IPS-20b (cell line): ENCODE results near the gene GXYLT2.
A peak's percentile ranks its signal among the peaks of the same experiment; 100 is the strongest.

Experiments used
- H3K27ac ChIP-seq: one replicate; pipeline ENCODE4 v1.5.1; 2013; ENCODE audit warnings: low read length
- H3K27me3 ChIP-seq: 2 replicates; pipeline ENCODE4 v1.6.1; 2013; ENCODE audit warnings: mild to moderate bottlenecking, low read length, inconsistent platforms; ENCODE audit not compliant: insufficient read depth
- H3K36me3 ChIP-seq: 2 replicates; pipeline ENCODE4 v1.6.1; 2013; ENCODE audit warnings: low read depth, mild to moderate bottlenecking, inconsistent platforms, low read length, moderate library complexity; ENCODE audit not compliant: insufficient read depth
- H3K4me1 ChIP-seq: 2 replicates; pipeline ENCODE4 v1.6.1; 2013; ENCODE audit warnings: mild to moderate bottlenecking, control low read depth, inconsistent platforms, low read length, moderate library complexity; ENCODE audit not compliant: insufficient read depth
- H3K4me3 ChIP-seq: 2 replicates; pipeline ENCODE4 v1.5.1; 2013; ENCODE audit warnings: mild to moderate bottlenecking, low read length, inconsistent platforms
- H3K9ac ChIP-seq: 2 replicates; pipeline ENCODE4 v1.6.1; 2013; ENCODE audit warnings: low read depth, mild to moderate bottlenecking, inconsistent platforms, low read length, moderate library complexity
- H3K9me3 ChIP-seq: 2 replicates; pipeline ENCODE4 v1.6.1; 2013; ENCODE audit warnings: mild to moderate bottlenecking, low read depth, low read length, inconsistent platforms; ENCODE audit not compliant: insufficient read depth

GXYLT2 gene, protein sequence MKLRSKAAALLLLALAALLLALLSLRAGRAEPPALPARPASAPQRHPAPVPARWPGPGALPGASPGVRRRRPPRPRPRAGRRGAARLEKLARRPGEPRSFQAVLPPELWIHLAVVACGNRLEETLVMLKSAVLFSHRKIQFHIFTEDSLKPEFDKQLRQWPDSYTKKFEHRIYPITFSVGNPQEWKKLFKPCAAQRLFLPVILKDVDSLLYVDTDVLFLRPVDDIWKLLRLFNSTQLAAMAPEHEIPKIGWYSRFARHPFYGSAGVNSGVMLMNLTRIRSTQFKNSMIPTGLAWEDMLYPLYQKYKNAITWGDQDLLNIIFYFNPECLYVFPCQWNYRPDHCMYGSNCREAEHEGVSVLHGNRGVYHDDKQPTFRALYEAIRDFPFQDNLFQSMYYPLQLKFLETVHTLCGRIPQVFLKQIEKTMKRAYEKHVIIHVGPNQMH

GRCh38 chr3:72887705-72888545 lies at the start of gene GXYLT2:
TSS of gene GXYLT2 (plus strand) at chr3:72888046. CDS start at chr3:72888234, 188 bp downstream.
- Histone ChIP-seq H3K4me3 (peak within 1 kb of the TSS; percentile 67), H3K9me3 (no peaks in the 10 kb centered on the region), H3K27me3 (peaks cover 84% of the 10 kb centered on the region), H3K9ac (peak within 1 kb of the TSS; percentile 4; the same call in 1 of the 2 replicates), H3K4me1 (peaks cover 15% of the 10 kb centered on the region), H3K27ac (no peak within 1 kb of the TSS), H3K36me3 (no peaks in the 10 kb centered on the region)

- Histone ChIP-seq H3K36me3 (peaks cover 46% of the 10 kb centered on the region), H3K4me1 (no peaks in the 10 kb centered on the region), H3K27ac (no peak overlapping the region), H3K27me3 (no peaks in the 10 kb centered on the region), H3K9ac (no peak overlapping the region; the same call in 1 of the 2 replicates), H3K9me3 (peaks cover 8% of the 10 kb centered on the region; the same call in 1 of the 2 replicates), H3K4me3 (no peak overlapping the region)
Measured at GRCh38 chr3:72839057-72839456, 48.8 kb upstream of the GXYLT2 start.

DNA sequence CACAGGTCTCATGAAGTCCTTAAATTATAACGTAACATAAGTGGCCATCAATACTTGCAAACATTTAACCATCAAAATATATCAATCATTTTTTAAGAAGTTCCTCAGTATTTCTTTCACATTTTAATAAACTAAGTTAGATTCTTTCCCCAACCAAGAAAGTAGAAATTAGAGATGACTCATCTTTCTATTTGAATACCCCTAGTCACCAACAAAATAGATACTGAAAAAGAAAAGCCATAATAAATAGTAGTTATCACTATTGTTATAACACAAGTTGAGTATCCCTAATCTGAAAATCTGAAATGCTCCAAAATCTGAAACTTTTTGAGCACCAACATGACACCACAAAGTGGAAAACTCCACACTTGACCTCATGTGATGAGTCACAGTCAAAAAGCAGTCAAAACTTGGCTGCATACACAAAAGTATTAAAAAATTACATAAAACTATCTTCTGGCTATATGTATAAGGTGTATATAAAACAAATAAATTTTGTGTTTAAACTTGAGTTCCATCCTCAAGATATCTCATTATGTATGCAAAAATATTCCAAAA lies 43.3 kb upstream of the GXYLT2 start:
- peaks cover 23% of the 10 kb centered on the region for H3K36me3 ChIP-seq
- no peak overlapping the region for H3K27ac ChIP-seq
- H3K4me1 ChIP-seq: 0 out of 2 replicates have a peak, but pooled peaks cover 6% of the 10 kb centered on the region

GRCh38 chr3:72846166-72846565 lies 41.7 kb upstream of the GXYLT2 start:
- no peak overlapping the region for H3K27ac ChIP-seq
- H3K9me3 ChIP-seq: peaks cover 8% of the 10 kb centered on the region; the same call in 1 of the 2 replicates
- H3K4me1 ChIP-seq: 0 out of 2 replicates have a peak, but pooled peaks cover 6% of the 10 kb centered on the region
- peaks cover 11% of the 10 kb centered on the region for H3K36me3 ChIP-seq
- peaks cover 35% of the 10 kb centered on the region for H3K27me3 ChIP-seq
- no peak overlapping the region for H3K9ac ChIP-seq
- H3K4me3 ChIP-seq: no peak overlapping the region

More for the DNA sequence above, 43.3 kb upstream of the GXYLT2 start:
- Histone ChIP-seq H3K9ac (no peak overlapping the region), H3K9me3 (peaks cover 8% of the 10 kb centered on the region; the same call in 1 of the 2 replicates), H3K4me3 (no peak overlapping the region), H3K27me3 (peaks cover 26% of the 10 kb centered on the region)

GRCh38 chr3:72847282-72847681 lies 40.6 kb upstream of the GXYLT2 start:
- 0 out of 2 replicates have a peak, but pooled peaks cover 6% of the 10 kb centered on the region for H3K4me1 ChIP-seq
- no peak overlapping the region for H3K27ac ChIP-seq
- H3K36me3 ChIP-seq: 0 out of 2 replicates have a peak, but pooled peaks cover under 1% of the 10 kb centered on the region
- peak overlapping the region; percentile 95 for H3K4me3 ChIP-seq
- peaks cover 35% of the 10 kb centered on the region for H3K27me3 ChIP-seq
- H3K9ac ChIP-seq: peak overlapping the region; percentile 59; the same call in 1 of the 2 replicates
- no peaks in the 10 kb centered on the region for H3K9me3 ChIP-seq

GRCh38 chr3:72847751-72848702 lies 39.8 kb upstream of the GXYLT2 start, which contains the start of gene SHQ1:
TSS of gene SHQ1 (minus strand) at chr3:72848445. CDS start at chr3:72848340, 105 bp downstream.
- Histone ChIP-seq H3K27me3 (peaks cover 35% of the 10 kb centered on the region), H3K9ac (peak within 1 kb of the TSS; percentile 59; the same call in 1 of the 2 replicates), H3K9me3 (no peaks in the 10 kb centered on the region), H3K4me3 (peak within 1 kb of the TSS; percentile 95), H3K27ac (no peak within 1 kb of the TSS), H3K4me1 (0 out of 2 replicates have a peak, but pooled peaks cover 6% of the 10 kb centered on the region), H3K36me3 (no peaks in the 10 kb centered on the region)

DNA sequence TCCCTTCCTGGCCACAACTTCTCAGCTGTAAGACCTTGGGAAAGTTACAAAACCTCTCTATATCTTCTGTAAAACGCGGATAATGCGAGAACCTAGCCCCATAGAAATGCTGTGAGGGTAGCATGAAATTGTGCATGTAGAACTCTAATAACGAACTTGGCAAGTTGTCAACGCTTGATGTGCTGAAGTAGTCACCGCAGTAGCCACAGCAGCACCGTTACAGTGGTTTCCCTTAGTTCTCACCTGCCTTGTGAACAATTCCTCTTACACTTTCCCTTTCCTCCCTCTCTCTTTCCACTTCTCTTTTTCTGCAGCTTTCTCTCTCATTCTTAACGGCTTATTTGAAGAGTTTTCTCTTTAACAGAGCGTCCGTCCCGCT lies 39.2 kb upstream of the GXYLT2 start:
- Histone ChIP-seq H3K9me3 (no peaks in the 10 kb centered on the region), H3K4me1 (0 out of 2 replicates have a peak, but pooled peaks cover 6% of the 10 kb centered on the region), H3K27me3 (peaks cover 35% of the 10 kb centered on the region), H3K27ac (no peak overlapping the region), H3K36me3 (no peaks in the 10 kb centered on the region), H3K4me3 (peak overlapping the region; percentile 95), H3K9ac (no peak overlapping the region)

DNA sequence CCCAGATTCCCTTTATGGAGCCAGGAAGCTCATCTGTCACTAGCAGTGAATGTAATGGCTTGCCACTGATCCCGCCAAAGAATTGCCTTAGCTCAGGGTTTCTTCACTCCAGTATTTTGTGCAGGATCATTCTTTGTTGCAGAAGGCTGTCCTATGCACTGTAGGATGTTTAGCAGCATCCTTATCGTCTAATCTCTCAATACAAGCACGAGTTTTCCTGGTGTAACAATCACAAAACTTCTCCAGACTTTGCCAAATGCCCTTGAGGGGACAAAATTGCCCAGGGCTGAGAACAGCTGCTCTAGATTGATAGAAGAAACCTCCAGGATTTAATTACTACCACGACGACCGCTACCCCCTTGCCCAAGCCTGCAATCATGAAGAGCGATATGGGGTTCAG lies 32.8 kb upstream of the GXYLT2 start:
- no peaks in the 10 kb centered on the region for H3K4me1 ChIP-seq
- H3K36me3 ChIP-seq: no peaks in the 10 kb centered on the region
- H3K27ac ChIP-seq: no peak overlapping the region
- H3K9me3 ChIP-seq: no peaks in the 10 kb centered on the region
- no peak overlapping the region for H3K9ac ChIP-seq
- H3K4me3 ChIP-seq: no peak overlapping the region
- H3K27me3 ChIP-seq: peaks cover 4% of the 10 kb centered on the region; the same call in 1 of the 2 replicates

- no peaks in the 10 kb centered on the region for H3K36me3 ChIP-seq
- no peaks in the 10 kb centered on the region for H3K4me1 ChIP-seq
- no peaks in the 10 kb centered on the region for H3K27me3 ChIP-seq
- H3K9me3 ChIP-seq: no peaks in the 10 kb centered on the region
- no peak overlapping the region for H3K9ac ChIP-seq
- H3K4me3 ChIP-seq: no peak overlapping the region
- H3K27ac ChIP-seq: no peak overlapping the region
Measured at GRCh38 chr3:72860053-72860452, 27.8 kb upstream of the GXYLT2 start.

GRCh38 chr3:72860846-72861245 lies 27.0 kb upstream of the GXYLT2 start:
- Histone ChIP-seq H3K9ac (no peak overlapping the region), H3K27me3 (no peaks in the 10 kb centered on the region), H3K4me3 (no peak overlapping the region), H3K4me1 (no peaks in the 10 kb centered on the region), H3K27ac (no peak overlapping the region), H3K36me3 (no peaks in the 10 kb centered on the region), H3K9me3 (no peaks in the 10 kb centered on the region)
